ENCODE measurements around the gene FRMD4A.

The FRMD4A gene

DNA sequence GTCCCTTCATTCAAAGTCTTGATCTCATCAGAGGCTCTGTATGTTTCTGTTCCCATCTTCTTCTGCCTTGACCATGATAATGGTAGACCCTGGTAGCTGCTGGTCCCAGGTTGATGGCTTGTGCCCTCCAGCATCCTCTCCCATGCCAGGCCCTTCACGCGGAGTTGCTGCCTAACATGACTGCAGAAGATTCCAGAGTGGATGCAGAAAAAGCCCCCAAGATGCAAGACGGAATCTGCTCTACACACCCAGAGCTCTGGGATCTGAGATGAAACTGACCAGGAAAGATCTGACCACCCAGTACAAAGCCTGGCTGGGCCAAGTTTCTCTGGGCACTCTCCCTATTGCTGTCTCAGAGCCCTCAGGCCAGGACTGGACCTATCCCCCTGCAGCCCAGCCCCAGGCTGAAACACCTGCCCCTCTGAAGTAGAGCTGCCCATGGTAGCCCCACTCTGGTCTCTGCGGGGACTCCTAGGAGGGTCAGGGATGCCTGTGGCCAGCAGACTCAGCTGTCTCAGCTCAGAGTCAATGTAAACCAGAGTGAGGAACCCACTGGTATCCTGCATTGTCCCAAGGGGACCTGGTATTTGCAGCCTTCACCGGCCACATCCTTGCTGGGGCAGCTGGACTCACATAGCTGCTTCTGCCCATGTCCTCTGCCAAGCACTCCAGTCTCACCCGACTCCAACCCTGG, 9.5 kb upstream of the FRMD4A start:
- DNase-seq (ENCODE audit: low spot score), result no peak

DNA sequence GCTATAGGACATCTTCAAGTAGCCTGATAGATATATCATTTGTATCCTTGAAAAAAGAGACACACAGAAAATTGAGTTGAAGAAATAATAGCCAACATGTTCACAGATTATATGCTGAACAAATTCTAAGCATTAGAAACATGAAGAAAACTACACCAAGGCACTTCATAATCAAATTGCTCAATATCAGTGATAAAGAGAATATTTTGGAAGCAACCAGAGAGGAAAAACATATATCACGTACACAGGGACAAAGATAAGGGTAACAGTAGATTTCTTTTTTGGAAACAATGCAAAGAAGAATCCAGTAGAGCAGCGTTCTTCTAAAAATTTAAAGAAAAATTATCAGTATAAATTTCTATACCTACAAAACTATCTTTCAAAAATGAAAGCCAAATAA, 6.0 kb upstream of the FRMD4A start:
- no peak for DNase-seq (ENCODE audit: low spot score)

DNA sequence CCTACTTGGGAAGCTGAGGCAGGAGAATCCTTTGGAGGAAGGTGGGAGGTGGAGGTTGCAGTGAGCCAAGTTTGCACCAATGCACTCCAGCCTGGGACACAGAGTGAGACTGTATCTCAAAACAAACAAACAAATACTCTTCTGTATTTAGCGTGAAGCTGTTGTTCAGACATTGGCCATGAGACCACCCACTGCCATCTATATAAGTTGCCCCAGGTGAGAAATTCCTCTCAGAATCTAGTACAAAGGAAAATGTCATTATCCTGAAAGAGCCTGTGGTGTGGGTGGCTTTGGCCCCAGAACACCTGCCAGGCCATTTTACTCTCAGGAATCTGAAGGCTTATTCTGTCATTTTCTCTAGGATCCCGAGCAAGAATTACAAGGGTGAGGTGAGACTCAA, 4.0 kb upstream of the FRMD4A start:
- no peak for DNase-seq (ENCODE audit: low spot score)

DNA sequence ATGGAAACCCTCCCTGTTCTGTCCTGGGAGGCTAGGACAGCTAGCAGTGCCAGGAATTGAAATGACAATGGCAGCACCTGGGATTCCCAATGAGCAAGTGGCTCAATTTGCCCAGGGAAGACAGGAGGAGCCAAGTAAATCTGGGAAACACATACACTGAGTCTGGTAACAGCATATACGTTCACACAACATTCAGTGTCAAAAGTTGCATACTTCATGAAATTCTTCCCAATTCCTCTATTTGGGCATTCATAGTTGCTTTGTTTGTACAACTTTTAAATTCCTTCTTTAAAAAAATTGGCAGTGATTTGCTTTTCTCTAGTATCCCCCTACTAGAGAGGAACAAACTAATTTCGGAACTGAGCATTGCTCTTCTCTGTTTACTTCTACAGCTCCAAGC, 2.9 kb upstream of the FRMD4A start:
- DNase-seq (ENCODE audit: low spot score), result no peak

DNA sequence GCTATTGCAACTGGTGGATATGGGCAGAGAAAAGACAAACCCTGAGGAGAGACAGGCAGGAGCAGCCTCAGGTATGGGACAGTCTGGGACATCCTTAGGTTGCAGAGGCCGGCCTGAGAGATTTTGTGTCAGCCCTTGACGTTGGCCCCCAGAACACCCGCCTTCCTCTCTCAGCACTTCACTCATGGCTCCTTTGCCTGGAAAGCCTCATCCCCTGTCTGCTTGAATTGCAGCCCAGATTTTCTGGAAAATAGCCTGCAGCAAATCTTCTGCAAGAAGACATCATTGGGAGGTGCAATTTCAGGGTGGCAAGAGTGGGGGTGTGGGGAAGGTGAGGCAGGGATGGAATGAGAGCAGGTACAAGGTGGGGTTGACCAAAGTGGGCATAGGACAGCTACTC, 2.2 kb upstream of the FRMD4A start:
- DNase-seq (ENCODE audit: low spot score), result no peak

DNA sequence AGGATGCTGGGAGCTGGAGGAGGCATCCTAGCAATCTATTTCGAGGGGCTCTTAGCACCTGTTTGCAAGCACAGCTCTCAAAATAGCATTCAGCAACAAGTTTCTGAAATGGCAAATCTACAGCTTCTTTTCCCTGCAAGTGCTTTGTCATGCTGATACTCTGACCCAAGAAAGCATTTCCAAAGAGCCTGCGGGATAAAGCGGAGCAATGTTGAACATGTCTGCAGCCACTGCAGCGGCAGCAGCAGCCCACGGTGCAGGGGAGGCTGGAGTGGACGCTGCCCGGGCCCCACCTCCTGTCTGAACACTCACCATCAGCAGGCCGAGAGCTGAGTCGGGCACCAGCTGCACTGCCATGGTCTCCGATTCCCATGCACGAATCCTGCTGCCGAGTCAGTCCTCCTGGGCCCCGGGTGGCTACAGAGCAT, 964 bp downstream of the FRMD4A start:
- no peak for DNase-seq (ENCODE audit: low spot score)

DNA sequence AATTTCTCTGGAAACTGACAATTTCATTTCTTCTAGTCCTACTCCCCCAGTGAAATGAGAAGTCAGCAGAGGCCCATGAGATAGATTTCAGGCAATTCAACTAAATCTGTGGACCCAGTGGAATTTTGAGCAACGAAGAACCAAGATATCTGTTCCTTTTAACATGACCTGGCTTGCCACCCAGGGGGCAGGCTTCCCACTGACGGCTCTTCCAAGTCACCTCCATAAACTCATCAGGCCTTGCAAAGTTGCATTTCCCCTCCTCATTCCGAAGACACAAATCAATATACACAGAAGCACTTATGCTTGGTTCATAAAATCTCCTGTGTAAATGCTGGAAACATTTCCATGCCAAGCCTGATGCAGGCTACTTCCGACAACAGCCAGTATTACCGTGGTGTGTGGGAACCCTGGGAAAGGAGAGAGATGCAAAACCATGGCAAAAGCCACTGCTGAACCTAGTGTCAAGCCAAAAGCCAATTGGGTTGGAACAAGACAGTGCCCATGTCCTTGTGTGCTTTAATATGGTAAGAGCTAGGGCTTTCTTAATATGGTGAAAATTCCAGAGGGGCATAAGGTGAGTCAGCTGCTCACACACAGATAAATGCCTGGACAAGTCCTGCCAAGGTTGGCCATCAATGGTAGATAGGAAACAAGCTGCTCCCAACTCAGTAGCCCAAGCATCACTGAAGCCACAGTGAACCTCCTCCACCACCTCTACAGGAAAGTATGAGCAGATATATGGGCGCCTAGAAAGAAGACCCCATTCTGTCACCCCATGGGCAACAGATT, 1.6 kb downstream of the FRMD4A start:
- DNase-seq (ENCODE audit: low spot score), result no peak

DNA sequence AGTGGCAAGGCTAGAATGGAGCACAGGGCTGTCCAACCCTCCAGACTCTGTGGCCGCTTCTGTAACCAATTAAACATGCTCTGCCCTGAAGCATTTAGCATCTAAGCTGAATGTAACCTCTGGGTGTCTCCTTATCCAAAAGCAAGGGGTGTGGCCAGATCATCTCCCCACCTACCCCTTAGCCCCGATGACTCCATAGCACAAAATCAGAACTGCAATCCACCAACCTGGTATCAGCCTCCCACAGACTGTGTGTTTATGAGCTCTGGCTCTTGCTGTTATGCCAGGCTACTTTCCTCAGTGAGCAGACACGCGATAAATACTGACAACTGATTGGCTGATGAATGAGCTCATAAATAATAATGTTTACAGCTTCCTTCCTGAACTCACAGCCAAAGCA, 3.2 kb downstream of the FRMD4A start:
- DNase-seq (ENCODE audit: low spot score), result no peak

DNA sequence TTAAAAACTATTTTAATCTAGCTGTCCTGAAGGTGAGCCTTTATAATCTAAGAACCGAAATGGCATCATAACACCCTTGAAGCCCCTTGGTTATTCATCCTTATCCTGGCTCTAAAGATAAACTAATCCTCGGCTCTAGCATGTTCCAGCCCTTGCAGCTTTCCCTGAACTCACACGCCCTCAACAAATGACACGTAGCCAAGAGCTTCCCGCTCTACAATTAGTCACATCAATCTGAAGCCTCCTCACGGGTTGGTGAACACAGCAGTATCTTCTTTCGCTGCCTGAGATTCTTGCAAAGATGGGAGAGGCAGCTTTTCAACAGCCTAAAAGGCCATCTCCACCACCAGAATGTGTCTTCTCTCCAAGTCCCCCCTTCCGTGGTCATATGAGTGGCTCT, 4.1 kb downstream of the FRMD4A start:
- no peak for DNase-seq (ENCODE audit: low spot score)

DNA sequence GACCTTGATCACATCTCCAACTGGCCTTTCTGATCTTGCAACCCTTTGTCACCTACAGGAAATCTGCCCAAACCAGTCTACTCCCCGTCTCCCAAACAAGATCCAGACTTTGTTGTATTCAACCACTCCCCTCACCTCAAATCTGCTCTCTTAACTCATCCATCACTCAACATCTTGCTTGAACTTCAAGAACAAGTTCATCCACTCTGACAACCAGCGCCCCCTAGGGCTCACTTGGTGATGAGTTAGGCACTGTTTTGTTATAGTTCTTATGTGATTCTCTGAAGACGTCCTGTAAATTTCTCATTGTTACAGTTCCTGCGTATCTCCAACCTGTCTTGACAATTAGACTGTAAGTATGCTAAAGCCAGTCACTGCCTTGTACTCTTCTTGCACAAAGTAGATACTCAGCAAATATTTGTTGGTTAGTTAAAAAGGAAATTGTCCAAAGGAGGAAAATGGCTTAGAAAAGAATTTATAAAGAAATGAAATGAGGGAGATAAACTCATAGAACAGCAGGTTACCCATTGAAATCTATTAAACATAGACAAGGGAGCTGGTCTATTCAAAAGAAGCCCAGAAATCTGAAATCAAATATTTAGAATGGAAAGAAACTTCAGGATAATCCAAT, 5.3 kb downstream of the FRMD4A start:
- peak; percentile 39 for DNase-seq (ENCODE audit: low spot score)

DNA sequence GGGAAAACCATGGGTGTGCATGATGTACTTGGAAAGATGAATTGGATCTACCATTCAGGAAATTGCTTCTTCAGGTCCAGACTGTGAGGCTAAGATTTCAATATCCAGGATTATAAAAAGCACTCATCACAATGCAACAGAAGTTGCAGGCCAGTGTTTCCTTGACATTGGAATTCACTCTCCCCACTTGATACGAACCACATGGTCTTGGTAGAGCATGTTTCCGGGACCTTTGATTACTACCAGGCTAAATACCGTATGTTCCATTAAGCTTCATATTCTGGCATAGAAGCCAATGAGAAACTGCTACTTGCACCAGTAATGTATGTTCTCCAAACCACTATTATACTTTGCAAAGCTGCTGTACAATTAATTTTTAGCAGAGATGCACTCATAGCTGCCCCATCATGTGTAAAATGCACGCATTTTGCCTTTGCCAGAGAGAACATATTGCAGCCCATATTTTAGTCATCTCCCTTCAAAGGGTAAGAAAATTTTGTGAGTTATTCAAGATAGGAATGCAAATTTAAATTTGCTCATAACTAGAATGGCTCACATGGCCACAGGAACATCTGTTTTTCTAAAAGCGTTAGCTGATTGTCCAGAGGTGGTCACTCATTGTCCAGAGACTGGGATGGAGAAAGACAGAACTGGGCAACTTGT, 8.1 kb downstream of the FRMD4A start:
- DNase-seq (ENCODE audit: low spot score), result no peak

DNA sequence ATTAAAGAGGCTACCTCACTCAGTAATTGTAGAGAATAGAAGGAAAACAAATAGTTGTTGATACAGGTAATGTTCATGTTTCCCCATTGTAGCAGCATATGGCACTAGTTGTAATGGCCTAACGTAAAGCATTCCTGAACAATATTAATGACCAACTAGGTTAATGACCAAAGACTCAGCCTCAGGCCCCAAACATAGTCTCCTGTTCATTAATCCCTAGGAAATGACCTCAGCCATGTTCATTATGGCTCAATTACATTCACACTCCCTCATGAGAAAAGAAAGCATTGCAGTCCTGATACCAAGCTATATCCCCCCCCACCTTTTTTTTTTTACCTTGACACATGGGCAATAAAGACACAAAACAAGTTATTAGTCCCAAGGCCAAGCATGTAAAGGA, 12.7 kb downstream of the FRMD4A start:
- no peak for DNase-seq (ENCODE audit: low spot score)

DNA sequence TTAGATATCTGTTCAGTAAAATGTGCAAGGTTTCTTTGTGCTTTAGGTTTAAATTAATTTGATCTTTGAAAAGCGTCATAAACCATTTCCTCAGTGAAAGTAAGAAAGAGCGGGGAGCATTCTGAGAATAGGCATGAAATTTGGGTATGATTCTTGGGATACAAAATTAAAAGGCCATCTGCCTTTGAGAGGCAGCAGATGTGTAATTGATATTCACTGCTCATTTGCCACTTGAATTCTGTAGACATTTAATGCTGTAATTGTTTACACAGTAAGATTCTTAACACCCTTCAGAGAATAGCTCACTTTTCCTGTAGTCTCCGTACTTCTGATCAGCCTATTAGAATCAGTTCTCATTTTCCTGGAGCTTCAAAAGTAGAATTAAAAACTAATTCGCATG, 18.7 kb downstream of the FRMD4A start:
- no peak for DNase-seq (ENCODE audit: low spot score)

DNA sequence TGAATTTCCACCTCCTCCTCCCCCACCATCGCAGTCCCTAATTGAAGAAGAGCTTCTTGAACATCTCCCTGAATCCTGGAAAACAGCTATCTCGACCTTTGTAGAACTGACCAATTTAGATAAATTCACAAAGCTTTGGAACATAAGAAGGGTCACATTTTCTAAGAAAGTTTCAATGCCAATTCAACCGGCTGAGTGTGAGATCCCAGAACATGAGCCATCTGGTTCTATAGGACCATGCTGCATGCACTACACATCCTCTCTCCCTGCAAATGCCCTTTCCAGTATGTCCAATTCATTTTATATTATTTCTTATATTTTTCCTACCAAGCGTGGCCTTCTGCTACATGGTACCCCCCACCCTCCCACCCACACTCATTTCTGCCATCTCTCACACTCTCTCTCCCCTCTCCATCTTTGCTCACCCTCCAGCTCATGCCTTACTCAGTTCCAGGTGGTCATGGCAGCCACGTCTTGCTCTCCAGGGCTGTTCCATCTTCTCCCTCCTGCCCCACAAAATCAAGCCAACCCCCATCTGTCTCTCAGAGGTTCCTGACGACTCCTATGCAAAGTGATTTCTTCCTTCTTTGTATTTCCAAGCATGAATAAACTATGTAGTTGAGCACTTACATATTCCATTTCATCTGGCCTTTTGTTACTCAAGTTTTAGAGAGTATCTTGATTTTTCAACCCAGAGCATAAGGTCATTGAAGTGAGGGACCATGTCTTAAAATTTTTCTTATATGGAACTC, 19.3 kb downstream of the FRMD4A start:
- no peak for DNase-seq (ENCODE audit: low spot score)

DNA sequence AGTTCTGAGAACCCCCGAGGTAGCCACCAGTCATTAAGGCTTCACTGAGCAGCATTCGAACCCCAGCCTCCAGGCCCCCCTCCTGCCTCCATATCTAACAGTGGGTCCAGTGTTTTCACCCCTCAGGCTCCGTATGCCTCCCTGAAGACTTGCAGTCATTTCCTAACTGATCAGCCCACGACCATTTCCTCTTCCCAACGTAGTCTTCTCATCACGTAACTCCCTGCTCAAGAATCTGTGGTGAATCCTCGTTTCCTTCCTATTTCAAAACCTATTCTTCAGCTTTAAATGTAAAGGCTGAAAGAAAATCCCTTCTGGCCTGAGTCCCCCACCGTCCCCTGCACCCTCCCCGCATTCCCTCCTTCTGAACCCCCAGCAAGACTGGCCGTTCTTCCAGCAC, 21.1 kb downstream of the FRMD4A start:
- DNase-seq (ENCODE audit: low spot score), result no peak

DNA sequence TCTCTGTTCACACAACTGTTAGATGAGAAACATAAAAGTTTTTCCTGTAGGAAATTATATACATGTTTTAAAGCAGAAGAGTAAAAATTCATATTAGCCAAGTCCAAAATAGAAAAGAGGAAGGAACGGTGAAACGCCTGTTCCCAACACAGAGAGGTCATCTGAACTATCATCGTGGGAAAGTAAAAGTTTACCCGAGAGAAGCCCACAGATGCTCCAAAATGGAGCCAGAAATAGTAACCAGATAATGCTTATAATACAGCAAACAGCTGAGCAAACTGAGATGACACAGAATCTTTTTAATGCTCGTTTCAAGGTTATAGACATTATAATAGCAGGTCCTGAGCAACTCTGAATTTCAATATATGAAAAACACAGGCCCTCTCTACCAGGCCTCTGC, 24.5 kb downstream of the FRMD4A start:
- no peak for DNase-seq (ENCODE audit: low spot score)

DNA sequence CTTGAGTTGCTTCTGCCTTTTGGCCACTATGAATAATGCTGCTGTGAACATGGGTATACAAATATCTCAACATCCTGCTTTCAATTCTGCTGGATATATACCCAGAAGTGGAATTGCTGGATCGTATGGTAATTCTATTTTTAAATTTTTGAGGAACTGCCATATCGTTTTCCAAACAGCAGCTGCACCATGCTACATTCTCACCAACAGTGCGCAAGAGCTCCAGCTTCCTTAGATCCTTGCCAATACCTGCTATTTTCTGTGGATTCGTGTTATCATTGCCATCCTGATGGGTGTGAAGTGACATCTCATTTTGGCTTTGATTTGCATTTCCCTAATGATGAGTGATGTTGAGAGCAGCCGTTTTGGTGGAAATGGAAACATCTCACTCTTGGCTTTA, 26.7 kb downstream of the FRMD4A start:
- DNase-seq (ENCODE audit: low spot score), result no peak

DNA sequence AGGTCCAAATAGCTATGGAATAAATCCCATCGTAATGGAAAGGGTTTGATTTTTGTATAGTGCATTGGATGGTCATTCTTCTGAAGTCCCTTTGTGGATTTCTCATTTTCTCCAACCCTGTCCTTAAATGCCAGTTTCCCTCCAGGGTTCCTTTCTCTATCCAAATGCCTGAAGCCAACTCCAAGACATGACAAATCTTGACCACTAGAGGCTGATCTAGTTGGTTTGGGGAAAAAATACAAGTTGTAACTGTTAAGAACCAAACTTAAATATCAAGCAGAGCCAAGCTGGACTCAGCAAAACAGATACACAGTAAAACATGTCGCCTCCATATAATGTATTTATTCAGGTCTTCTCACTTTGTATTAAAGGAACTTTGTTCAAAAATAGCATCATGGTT, 28.7 kb downstream of the FRMD4A start:
- DNase-seq (ENCODE audit: low spot score), result no peak

DNA sequence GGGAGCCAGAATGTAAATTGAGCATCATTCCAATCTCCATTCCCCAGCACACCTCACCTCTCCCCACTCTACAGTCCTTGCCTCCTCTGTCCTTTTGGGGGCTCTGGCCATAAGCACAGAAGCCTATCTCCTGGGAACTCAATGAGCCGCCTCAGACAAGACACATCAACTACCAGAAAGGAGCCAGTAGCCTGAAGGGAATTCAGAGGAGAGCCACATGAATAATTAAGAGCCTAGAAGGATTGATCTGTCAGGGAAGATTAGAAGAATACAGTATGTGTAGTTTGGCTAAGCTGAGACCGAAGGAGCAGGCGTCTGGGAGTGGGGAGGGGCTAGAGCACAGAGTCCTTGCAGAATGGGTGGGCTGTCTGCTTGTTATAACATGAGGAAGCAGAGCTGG, 31.2 kb downstream of the FRMD4A start:
- no peak for DNase-seq (ENCODE audit: low spot score)

DNA sequence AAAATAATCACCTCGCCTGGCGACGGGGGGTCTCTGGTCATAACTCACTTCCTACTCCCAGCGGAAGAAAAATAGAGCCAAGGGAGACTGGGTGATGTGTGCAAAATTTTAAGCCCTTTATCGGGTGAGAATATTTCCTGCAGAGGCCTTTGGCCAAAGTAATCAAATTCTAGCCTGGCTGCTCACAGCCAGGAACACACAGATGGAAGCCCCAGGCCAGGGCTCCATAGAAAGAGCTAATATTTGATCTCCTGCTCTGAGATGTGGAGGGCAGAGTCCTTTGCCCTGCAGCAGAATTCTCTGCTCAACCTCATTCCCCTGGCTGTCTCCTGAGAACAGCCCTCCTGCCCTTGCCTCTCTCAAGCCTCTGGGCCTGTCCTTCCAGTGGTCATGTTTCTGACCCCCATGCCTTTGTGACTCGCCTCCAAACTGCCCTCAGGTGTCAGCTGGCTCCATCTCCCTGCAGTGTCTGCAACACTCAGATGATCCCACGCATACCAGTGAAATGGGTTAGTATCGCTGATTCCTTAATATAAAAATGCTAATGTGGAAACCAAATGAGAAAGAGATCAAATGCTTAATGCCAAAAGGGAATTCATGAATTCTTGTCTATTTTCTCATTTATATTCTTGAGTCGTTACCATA, 34.5 kb downstream of the FRMD4A start:
- no peak for DNase-seq (ENCODE audit: low spot score)

DNA sequence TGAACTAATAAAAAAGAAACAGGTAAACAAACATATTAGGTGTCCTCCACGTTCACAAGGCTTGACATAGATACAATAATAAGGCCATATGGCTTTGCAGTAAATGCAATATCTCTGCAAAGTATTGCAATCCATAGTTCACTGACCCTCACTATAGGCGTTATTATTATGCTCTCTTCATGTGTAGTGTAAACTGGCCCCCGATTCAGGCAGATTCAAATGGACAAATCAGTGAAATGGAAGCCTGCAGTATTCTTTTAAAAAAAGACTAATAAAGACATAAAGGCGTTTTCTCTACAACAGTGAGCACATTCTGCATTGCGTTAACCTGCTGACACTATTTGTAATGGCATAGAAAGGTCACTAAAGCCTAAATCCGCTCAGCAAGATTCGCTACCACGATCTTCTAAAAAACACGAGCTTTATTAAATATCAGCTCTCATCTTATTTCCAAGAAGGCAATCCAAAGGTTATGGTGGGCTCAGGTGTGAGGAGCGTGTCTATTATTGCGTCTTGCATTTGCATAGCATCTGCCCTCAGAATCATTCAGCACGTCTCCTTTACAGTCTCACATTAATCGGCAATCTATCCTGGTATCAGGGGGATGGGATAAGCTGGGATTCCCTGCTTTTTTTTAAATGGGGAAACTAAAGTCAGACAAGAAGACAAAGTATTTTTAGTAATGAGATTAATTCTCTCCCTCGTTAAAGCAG, 36.2 kb downstream of the FRMD4A start:
- DNase-seq (ENCODE audit: low spot score), result no peak

Measured in CD4-positive, alpha-beta T cell treated with Interleukin-15 for 4 hours (primary cell).